Kidney epithelial cell (primary cell): ENCODE measurements around the gene RAD51B. TPM values are rescaled to one million over a fixed set of nuclear protein-coding genes. Genes with fewer than 3 reads are reported as not detected.

ENCODE experiments used
- DNase-seq: peaks from one replicate; pipeline ENCODE4 v3.0.0-alpha.2; 2010; ENCODE audit warnings: low read depth
- H3K27me3 ChIP-seq: 2 replicates; pipeline ENCODE4 v1.6.0; 2011; ENCODE audit warnings: low read length; ENCODE audit not compliant: control insufficient read depth, insufficient read depth
- H3K36me3 ChIP-seq: 2 replicates; pipeline ENCODE4 v1.5.1; 2011; ENCODE audit warnings: low read length; ENCODE audit not compliant: control insufficient read depth, insufficient read depth
- H3K4me3 ChIP-seq: 2 replicates; pipeline ENCODE4 v1.5.1; 2011; ENCODE audit warnings: low read depth, mild to moderate bottlenecking, control low read depth, low read length
- total RNA-seq: library from RNA; depleted of rRNA; stranded (reverse); fragments of >200 nt; gene quantifications from 2 replicates; pipeline ENCODE4 v1.2.3, GENCODE V29; 2015
- TF ChIP-seq, protein P1 (sequence below): IDR thresholded peaks from 2 replicates; pipeline ENCODE4 v1.5.1; 2011; ENCODE audit warnings: mild to moderate bottlenecking, moderate library complexity, low read length, control low read depth, inconsistent platforms; ENCODE audit not compliant: insufficient read depth, poor library complexity, severe bottlenecking

RAD51B gene
- total RNA-seq, 1 donor from 2014 or later, result 9.5 TPM

- H3K36me3 ChIP-seq, result no peaks in the 10 kb centered on the region
- DNase-seq, result no peak
- no peak overlapping the region for H3K4me3 ChIP-seq
- TF ChIP-seq, protein P1, sequence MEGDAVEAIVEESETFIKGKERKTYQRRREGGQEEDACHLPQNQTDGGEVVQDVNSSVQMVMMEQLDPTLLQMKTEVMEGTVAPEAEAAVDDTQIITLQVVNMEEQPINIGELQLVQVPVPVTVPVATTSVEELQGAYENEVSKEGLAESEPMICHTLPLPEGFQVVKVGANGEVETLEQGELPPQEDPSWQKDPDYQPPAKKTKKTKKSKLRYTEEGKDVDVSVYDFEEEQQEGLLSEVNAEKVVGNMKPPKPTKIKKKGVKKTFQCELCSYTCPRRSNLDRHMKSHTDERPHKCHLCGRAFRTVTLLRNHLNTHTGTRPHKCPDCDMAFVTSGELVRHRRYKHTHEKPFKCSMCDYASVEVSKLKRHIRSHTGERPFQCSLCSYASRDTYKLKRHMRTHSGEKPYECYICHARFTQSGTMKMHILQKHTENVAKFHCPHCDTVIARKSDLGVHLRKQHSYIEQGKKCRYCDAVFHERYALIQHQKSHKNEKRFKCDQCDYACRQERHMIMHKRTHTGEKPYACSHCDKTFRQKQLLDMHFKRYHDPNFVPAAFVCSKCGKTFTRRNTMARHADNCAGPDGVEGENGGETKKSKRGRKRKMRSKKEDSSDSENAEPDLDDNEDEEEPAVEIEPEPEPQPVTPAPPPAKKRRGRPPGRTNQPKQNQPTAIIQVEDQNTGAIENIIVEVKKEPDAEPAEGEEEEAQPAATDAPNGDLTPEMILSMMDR, result no peak
- no peaks in the 10 kb centered on the region for H3K27me3 ChIP-seq
Observed at GRCh38 chr14:68470361-68470760, 650.8 kb downstream of the RAD51B start.

DNA sequence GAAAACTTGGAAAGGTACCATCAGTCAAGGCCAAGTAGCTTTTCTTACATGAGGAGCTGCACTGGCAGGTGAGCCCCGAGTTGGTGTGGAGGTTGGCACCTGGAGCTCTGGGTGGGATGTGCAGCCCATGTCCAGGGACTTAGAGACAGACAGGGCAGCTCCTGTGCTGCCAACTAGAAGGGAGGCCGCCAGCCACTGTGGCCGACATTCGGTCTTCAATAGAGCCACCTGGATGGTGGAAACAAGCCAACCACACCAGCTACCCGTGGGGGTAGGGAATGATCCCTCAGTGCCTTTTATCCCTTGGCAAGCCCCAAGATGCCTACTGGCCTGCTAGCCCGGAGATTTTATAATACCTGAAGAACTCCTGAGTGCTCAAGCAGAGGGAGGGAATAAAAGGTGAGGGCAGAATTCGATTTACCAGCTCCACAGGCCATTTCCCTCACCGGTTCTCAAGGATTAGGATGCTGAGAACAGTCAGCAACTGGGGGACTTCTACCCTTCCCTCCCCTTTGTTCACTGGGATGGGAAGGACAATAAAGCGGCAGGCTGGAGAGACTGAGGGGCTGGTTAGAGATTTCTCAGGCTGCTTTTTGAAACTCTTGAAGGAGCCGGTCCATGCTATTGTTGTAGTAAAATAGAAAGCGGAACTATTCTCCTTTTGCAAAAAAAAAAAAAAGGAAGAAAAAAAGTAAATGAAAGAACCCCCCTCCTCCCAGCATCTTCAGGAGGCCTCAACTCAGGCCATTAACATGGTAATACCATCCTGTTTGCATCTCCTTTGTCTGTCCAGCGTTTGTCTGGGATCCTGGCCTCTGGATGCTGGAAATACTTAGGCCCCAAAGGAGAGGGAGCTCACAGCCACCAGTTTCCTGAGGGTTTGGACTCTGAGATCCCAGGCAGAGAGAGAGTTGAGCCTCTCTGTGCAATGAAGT lies 651.7 kb downstream of the RAD51B start:
- H3K4me3 ChIP-seq, result no peak overlapping the region
- no peaks in the 10 kb centered on the region for H3K27me3 ChIP-seq
- TF ChIP-seq, protein P1, result no peak
- H3K36me3 ChIP-seq, result no peaks in the 10 kb centered on the region
- DNase-seq, result no peak

GRCh38 chr14:68471964-68472508 lies 652.5 kb downstream of the RAD51B start:
- Histone ChIP-seq H3K36me3 (no peaks in the 10 kb centered on the region), H3K27me3 (no peaks in the 10 kb centered on the region), H3K4me3 (no peak overlapping the region)
- TF ChIP-seq, protein P1, result no peak
- no peak for DNase-seq

DNA sequence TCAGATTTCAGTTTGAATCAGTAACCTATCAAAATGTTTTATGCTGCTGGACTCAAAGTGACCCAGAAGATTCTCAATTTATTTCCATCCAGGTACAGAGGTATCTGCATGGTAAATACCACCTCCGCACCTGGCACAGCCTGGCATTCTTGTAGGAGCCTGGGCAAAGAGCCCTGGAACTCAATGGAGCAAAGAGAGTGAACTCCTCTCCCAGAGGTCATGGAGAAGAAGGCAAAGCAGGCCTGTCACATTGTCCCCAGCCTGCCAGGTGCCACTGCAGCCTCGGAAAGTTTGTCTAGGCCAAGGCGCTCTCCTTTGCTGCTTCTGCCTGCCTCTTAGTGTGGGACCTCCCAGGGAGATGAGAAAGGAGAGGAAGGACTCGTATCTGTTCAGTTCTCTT lies 653.5 kb downstream of the RAD51B start:
- Histone ChIP-seq H3K4me3 (no peak overlapping the region), H3K27me3 (no peaks in the 10 kb centered on the region), H3K36me3 (no peaks in the 10 kb centered on the region)
- TF ChIP-seq, protein P1, result no peak
- no peak for DNase-seq

DNA sequence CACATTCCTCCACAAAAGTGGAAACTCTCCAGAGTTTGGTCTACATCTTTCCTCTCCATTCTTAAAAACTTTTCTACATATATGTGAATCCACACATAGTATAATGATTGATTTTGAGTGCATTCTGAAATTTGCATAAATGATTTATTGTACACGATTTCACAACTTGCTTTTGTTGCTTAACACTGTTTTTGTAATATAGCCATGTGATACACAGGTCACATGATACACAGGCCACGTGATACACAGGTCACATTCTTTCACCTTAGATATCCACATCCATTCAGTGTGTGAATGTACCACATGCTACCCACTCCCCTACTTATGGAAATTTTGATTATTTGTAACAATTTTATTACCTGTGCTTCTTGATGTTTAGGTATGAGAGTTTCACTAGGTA lies 654.2 kb downstream of the RAD51B start:
- TF ChIP-seq, protein P1, result no peak
- no peaks in the 10 kb centered on the region for H3K27me3 ChIP-seq
- DNase-seq, result no peak
- H3K4me3 ChIP-seq, result no peak overlapping the region
- H3K36me3 ChIP-seq, result no peaks in the 10 kb centered on the region
